GM21619 (cell line): ENCODE results near the gene ATP6V1B1.
"Not testable (repeated sequence)": the region's sequence is repeated elsewhere in the genome, so short reads cannot be mapped to it uniquely, and the experiment has no call there.

ENCODE experiments used
- ATAC-seq: cut with Tn5 transposase; IDR thresholded peaks from one replicate; pipeline ENCODE4 v1.9.1; 2021; ENCODE audit not compliant: unreplicated experiment

Gene ATP6V1B1

GRCh38 chr2:70987386-70987785 lies 51.7 kb downstream of the ATP6V1B1 start:
- no peak for ATAC-seq

- ATAC-seq = no peak
These were observed 52.5 kb downstream of the ATP6V1B1 start for GRCh38 chr2:70988151-70988550.

GRCh38 chr2:70988726-70989648 lies 53.3 kb downstream of the ATP6V1B1 start:
- ATAC-seq = no peak

DNA sequence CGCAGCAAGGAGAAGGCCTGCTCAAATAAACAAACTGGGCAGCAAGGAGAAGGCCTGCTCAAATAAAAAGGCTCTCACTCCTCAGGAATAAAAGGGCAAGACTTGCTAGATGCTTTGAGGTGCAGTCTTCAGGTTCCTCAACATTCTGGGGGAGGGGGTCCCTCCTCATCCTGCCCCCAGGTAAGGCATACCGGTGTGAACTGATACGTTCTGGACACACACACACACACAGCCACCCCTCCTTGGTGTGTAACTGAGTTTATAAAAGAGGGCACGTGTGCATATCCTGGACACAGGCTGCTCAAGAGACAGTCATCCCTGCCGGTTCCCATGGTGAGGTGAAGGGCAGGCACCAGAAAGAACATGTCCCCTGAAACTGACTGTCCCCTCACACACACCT lies 54.5 kb downstream of the ATP6V1B1 start:
- no peak for ATAC-seq

GRCh38 chr2:70991142-70991541 lies 55.4 kb downstream of the ATP6V1B1 start:
- no peak for ATAC-seq

GRCh38 chr2:70991742-70992141 lies 56.0 kb downstream of the ATP6V1B1 start:
- no peak for ATAC-seq

GRCh38 chr2:70992945-70993853 lies 57.5 kb downstream of the ATP6V1B1 start:
- ATAC-seq = no peak

- ATAC-seq = peak; percentile 18
These were observed 58.5 kb downstream of the ATP6V1B1 start for GRCh38 chr2:70994009-70994698.

GRCh38 chr2:70994699-70995425 lies 59.2 kb downstream of the ATP6V1B1 start, which contains the start of gene TEX261:
Gene TEX261 (minus strand): TSS chr2:70994873. CDS start chr2:70994757, 116 bp downstream.
- ATAC-seq = peak; percentile 97

DNA sequence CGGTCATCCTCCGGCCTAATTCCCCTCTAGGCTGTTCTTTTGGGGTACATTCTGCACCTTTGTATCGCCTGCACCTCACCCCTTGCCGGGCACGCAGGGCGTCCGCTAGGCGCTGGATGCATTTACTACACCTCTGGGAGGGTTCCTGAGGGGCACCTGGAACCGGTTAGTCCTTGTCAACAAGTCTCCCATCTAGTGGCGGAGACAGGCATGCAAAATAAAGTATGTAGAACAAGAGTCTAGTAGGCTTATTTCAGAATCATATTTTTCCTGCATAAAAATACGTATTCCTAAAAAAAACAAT lies 59.7 kb downstream of the ATP6V1B1 start:
- peak; percentile 43 for ATAC-seq

GRCh38 chr2:70998885-70999284 lies 63.2 kb downstream of the ATP6V1B1 start:
- ATAC-seq = not testable (repeated sequence)

- ATAC-seq = no peak
These were observed 63.7 kb downstream of the ATP6V1B1 start for GRCh38 chr2:70999362-70999761.

DNA sequence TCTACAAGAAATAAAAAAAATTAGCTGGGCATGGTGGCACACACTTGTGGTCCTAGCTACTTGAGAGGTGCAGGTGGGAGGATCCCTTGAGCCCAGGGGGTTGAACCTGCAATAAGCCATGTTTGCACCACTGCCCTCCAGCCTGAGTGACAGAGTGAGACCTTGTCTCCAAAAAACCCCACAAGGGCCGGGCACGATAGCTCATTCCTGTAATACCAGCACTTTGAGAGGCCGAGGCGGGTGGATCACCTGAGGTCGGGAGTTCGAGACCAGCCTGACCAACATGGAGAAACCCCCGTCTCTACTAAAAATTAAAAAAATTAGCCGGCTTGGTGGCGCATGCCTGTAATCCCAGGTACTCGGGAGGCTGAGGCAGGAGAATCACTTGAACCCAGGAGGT lies 64.2 kb downstream of the ATP6V1B1 start:
- ATAC-seq = not testable (repeated sequence)

GRCh38 chr2:71000780-71001591 lies 65.3 kb downstream of the ATP6V1B1 start:
- peak; percentile 97 for ATAC-seq

DNA sequence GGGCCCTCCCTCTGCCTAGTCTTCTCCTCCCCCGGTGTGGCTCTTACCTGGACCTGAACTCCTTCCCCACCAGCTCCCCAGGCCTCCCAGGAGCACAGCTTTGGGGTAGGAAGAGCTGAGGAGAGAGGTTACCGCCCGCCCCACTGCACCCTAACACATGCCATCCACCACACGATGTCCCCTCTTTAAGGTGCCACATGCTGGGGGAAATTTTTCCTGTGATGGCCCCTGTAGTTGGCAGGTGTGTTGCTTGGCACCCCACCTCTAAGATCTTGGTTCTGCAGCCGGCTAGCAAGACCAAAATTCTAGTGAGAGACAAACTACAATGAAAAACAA lies 65.9 kb downstream of the ATP6V1B1 start:
- ATAC-seq = no peak

DNA sequence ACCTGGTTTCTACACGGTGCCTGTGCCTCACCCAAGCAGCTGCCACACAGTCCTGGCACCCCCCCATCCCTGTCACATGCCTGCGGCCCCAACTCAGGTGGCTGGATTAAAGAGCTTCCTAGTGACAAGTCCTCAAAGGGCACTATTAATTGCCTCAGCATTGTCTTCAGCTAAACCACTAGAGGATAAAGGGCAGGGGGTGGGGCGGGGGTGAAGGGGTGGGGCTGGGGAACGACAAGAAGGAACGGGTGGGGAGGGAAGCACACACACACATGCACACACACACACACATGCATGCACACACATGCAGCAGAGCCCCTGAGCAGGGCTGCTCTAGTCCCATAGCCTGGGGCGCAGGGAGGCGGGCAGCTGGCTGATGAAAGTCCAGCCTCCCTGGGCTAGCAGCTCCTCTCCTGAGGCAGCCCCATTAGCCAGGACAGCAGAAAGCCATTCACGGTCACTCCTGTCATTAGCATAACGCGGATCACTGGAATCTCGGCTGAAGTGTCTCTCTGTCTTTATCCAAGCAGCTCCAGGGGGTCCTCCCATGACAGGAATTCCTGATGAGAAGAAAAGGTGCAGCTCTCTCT lies 66.4 kb downstream of the ATP6V1B1 start:
- ATAC-seq = no peak

- ATAC-seq = no peak
These were observed 67.7 kb downstream of the ATP6V1B1 start for GRCh38 chr2:71003396-71003795.

DNA sequence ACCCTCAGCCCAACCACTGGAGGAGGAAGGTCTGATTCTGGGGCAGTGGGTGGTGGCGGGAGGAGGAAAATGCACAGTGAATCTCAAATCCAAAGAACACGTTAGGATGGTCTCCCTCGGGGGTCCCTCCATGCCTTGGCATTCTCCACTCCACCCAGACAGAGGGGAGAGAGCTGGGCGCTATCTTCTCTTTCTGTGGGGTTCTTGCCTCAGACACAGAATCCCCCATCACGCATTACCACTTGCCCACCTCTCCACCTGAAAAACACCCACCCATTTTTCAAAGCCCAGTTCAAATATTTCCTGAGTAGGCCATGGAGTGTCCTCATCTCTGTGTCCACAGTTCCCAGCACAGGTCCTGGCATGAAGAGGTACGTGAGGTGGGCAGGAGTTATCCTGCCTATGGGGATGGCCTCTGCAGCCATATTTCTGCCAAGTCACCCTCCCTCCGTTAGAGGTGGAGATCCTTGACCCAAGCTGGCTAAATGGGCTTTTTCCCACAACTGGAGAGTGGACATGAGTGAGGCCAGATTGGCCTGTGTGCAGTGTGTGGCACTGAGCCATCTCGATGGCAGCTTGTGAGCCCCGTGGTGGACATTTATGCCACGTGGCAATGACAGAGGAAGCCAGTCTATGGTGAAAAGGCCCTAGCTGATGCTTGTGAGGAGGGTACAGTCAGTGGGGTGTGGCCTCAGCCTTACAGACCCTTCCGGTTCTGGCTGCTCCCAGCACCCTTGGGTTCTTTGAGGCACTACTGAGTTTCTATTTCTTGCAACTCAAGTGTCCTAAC lies 68.5 kb downstream of the ATP6V1B1 start:
- no peak for ATAC-seq

- ATAC-seq = no peak
These were observed 69.2 kb downstream of the ATP6V1B1 start for GRCh38 chr2:71004857-71005256.
